IPS DF 4.7 (cell line): ENCODE data around the gene CCDC86.

Source experiments
- DNase-seq: peaks from one replicate; pipeline ENCODE4 v3.0.0-alpha.2; 2013; ENCODE audit warnings: low spot score; ENCODE audit errors: extremely low read depth

Gene CCDC86

GRCh38 chr11:60889869-60890311 lies 48.0 kb downstream of the CCDC86 start:
- DNase-seq: no peak

GRCh38 chr11:60890696-60891095 lies 48.8 kb downstream of the CCDC86 start:
- DNase-seq: no peak

- DNase-seq: no peak
Observed at GRCh38 chr11:60891103-60891741, 49.3 kb downstream of the CCDC86 start.

GRCh38 chr11:60895687-60896086 lies 53.8 kb downstream of the CCDC86 start:
- DNase-seq: no peak

- no peak for DNase-seq
Observed at GRCh38 chr11:60897496-60897895, 55.6 kb downstream of the CCDC86 start.

GRCh38 chr11:60899046-60899936 lies 57.4 kb downstream of the CCDC86 start:
- no peak for DNase-seq

- no peak for DNase-seq
Observed at GRCh38 chr11:60899977-60900376, 58.1 kb downstream of the CCDC86 start.
